ENCODE measurements around the gene APBB3.
A peak's percentile ranks its signal among the peaks of the same experiment; 100 is the strongest.

APBB3 gene

GRCh38 chr5:140573683-140574082 is 9.3 kb upstream of the APBB3 start:
- DNase-seq = no peak

DNA sequence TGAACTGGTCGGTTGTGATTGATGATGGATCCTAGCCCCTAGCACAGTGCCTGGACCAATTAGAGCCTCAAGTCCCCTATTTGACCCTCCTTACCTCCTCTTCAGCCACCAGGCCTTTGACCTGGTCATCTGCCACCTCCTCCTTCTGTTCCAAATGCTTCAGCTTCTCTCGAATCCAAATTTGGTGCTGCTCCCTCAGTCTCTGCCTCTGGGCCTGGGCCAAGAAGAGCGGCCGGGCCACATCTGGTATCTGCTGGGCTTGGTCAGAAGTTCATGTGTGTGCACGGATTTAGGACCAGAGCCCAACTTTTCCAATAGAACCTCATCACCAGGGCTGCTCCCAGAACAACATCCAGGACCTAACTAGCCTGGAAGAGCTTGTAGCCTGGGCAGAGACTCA is 6.7 kb upstream of the APBB3 start:
- DNase-seq = no peak

- DNase-seq = no peak
These were observed 6.1 kb upstream of the APBB3 start for GRCh38 chr5:140570488-140570887.

- DNase-seq = no peak
These were observed 5.7 kb upstream of the APBB3 start for GRCh38 chr5:140570058-140570457.

DNA sequence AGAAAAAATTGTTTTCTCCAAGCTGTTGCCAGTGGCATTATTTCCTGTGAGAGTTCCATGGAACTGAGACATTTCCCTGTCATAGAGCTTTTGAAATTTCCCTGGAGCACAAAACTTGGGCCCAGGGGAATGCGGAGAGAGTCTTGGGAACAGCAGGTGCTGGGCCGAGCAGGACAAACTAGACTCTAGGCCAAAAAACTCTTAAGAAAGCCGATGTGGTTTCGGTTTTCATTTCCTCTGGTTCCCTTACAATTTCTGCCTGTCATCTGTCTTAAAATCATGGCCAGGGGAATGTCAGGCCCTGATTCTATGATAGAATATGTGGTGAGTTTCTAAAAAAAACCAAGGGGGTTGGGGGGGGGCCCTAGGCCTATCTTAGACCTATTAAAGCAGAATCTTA is 4.8 kb upstream of the APBB3 start:
- DNase-seq = no peak

GRCh38 chr5:140568443-140569063 is 4.2 kb upstream of the APBB3 start:
- no peak for DNase-seq

GRCh38 chr5:140567871-140568270 is 3.5 kb upstream of the APBB3 start:
- DNase-seq = no peak

DNA sequence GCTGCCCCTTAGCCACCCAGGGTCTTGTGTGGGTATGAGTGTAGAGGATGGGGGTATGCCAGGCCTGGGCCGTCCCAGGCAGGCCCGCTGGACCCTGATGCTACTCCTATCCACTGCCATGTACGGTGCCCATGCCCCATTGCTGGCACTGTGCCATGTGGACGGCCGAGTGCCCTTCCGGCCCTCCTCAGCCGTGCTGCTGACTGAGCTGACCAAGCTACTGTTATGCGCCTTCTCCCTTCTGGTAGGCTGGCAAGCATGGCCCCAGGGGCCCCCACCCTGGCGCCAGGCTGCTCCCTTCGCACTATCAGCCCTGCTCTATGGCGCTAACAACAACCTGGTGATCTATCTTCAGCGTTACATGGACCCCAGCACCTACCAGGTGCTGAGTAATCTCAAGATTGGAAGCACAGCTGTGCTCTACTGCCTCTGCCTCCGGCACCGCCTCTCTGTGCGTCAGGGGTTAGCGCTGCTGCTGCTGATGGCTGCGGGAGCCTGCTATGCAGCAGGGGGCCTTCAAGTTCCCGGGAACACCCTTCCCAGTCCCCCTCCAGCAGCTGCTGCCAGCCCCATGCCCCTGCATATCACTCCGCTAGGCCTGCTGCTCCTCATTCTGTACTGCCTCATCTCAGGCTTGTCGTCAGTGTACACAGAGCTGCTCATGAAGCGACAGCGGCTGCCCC is 2.9 kb upstream of the APBB3 start:
- no peak for DNase-seq

DNA sequence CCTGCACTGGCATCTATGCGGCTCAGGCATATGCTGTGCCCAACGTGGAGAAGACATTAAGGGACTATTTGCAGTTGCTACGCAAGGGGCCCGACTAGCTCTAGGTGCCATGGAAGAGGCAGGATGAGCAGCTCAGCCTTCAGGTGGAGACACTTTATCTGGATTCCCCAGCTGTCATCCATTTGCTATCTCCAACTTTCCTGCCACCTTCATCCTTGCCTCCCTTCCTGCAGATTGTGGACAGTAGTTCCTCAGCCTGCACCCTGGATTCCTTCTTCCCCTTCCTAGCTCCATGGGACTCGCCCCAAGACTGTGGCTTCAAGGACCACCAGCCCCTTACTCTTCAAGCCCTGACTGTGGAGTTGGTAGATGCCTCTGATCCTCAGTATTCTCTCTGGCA is 2.3 kb upstream of the APBB3 start:
- no peak for DNase-seq

DNA sequence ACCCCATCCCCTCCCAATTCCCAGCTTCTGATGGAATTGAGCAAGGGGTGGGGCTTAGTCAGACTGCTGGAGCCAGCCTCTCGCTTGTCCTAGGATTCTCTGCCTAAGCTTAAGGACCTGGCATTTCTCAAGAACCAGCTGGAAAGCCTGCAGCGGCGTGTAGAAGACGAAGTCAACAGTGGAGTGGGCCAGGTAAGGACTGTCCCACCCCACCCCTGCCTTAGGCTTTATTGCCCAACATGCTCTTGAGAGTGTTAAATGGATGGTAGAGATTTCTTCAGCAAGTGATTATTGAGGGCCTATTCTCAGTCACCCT is 1.3 kb upstream of the APBB3 start:
- no peak for DNase-seq

DNA sequence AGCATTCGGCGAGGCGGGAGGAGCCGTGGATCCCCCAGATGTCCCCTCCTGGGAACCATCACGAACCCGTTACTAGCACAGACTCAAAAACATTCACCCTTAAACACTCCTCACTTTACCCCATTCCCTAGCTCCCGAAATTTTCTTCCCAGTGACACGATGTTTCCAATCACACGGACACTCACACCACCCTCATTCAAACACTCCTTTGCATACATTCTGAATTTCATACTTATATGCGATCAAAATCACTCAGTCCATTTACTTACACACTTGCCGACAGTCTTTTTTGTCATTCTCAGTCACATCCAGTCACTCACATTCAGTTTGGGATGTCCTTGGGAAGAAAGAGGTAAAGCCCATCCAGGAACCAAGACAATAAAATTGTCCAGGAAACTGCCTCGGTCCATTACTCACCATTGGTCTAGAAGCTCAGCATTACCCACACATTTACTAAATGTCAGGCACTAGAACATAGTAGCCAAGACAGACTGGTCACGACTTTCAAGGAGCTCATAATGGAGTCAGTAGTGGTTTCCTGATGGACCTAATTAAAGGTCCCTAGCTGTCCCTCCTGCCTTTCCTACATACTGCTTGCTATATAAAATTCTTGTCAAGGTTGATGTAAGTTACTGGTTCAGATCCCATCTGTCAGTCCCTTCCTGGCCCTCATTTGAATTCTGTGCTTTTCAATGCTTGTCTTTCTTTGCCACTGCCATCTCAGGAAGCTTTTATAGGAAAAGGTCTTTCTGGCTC is 804 bp upstream of the APBB3 start:
- DNase-seq = no peak

- no peak for DNase-seq
These were observed 802 bp downstream of the APBB3 start for GRCh38 chr5:140563596-140563995.

DNA sequence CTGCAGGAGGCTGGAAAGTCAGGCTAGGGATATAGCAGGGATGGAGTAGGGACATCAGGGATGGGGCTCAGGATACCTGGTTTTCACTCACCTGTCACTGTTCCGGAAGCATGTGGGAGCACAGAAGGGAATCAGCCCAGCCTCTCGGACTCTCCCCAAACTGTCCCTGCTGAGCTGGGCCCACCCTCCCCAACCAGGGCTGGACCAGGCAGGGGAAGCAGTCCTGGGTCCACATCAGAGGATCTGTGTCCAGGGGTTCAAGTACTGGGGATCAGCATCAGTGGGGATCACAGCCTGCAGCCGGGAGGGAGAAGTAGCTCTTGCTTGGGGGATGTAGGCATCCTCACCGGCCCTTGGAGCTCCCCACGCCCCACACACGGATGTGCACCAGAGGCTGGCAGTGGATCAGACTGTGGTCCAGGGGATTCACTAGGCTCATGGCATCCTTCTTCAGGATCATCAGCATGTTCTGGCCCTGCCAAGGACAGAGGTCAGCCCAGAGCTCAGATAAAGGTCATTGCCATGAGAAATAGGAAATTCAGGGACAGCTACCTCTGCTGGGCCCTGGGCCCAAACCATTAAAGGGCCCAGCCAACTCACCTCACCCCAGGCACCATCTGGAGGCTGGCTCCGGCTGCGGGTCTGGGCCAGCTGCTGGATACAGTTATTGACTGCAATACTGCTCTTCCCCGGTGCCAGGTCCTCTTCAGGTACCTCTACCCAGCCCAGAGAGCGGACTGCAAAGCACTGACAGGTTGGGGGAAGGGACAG is 2.5 kb downstream of the APBB3 start:
- no peak for DNase-seq

DNA sequence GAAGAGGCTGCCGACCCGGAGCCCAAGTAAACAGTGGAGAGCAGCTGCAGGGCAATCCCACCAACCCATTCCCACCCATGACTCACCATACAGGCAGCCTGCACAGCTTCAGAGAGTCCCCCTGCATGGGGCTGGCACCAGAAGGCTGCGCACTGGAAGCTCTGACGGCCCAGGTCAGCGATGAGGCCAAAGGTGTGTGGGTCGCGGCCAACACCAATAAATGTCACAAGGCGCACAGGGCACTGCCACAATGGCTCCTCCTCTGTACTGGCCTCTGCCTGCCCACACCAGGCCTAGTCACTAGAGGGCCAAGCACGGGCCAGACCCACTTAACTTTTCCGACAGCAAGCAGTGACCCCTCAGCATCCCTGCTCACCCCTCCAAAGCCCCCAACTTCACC is 4.2 kb downstream of the APBB3 start:
- DNase-seq = no peak

- no peak for DNase-seq
These were observed 5.9 kb downstream of the APBB3 start for GRCh38 chr5:140558542-140558941.

DNA sequence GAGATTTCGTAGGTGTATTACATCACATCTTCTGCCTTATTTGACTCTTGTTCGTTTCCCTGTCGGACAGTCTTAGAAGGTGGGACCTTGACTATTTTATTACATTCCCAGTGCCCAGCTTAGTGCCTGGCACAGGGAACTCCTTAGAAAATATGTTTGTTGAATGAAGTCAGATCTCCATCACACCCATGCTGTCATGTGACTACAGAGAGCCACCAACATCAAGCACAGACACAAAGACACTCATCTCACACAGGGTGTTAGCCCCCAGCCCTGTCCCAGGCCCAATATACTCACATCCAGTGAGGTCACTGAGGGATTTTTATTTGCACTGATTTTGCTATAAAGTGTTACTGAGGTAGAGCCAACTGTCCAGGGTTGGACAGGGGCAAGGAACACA is 6.4 kb downstream of the APBB3 start:
- DNase-seq = no peak

- DNase-seq = peak; percentile 79
These were observed 7.1 kb downstream of the APBB3 start, which contains the start of gene SRA1 for GRCh38 chr5:140557136-140557805. TSS of gene SRA1 (minus strand) at chr5:140557473. CDS start at chr5:140557452, 21 bp downstream.

DNA sequence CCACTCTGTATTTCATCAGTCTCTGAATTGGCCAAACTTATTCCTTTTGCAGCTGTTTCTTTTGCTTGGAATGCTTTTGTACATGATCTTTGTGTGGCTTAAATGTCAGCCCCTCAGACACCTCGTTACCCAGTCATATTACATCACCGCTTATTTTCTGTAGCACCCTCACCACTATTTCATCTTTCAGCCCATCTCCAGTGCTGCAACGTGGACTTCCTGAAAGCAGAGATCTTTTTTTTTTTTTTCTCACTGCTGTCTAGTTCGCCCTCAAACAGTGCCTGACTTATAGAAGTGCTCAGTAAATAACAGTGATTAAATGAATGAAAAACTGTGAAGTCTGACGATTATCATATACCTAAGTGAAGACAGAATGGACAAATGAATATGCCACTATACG is 8.0 kb downstream of the APBB3 start:
- DNase-seq = no peak

DNA sequence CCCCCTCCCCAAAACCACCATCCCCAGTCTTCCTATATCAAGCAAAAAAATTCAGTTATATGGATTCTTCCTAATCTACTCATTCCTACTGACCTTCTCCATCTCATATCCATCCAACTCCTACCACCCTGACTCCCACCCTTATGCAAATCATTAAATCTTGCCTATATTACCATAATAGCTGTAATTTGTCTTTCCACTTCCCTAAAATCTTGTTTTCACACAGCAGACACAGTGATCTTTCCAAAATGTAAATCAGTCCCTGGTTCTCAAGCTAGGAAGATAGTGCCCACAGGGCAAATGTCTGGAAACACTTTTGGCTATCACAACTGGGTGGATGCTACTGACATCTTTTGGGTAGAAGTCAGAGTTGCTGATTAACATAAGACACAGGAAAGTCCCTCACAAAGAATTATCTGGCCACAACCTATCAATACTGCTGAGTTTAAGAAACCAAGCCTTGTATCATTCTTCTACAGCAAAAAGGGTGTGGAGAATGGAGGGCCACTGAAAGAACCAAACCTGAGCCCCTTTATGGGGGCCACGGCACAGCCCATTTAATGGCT is 8.6 kb downstream of the APBB3 start:
- DNase-seq = no peak

- DNase-seq = no peak
These were observed 9.9 kb downstream of the APBB3 start for GRCh38 chr5:140554454-140554853.

- no peak for DNase-seq
These were observed 10.7 kb downstream of the APBB3 start for GRCh38 chr5:140553657-140554056.

DNA sequence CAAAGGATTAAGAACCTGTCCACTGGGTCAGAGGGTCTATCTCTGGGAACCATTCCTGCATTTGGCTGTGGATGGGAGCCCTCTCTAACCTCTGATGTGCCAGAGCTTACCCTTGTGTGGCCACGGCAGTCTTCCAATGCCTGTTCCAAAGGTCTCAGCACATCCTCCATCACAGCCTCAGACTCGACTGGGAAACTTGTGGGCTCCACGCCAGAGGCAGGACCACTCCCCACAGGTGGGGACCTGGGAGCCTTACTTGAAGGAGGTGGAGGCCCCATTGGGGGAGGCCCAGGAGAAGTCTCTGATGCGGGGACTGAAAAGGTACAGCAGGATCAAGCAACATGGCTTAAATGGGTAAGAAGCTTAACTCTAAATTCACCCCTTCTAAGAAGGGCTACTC is 12.5 kb downstream of the APBB3 start:
- no peak for DNase-seq

All from activated gamma-delta T cell treated with Interleukin-2 at 50 U/mL for 16 hours (primary cell).